ENCODE results near the gene MRPS2. TPM values are rescaled to one million over a fixed set of nuclear protein-coding genes. Genes with fewer than 3 reads are reported as not detected.

Gene MRPS2
- polyA plus RNA-seq, 1 experiment = 39.9 TPM

GRCh38 chr9:135485385-135485784 is 15.1 kb upstream of the MRPS2 start:
- CTCF ChIA-PET = no interaction called here
- no peaks in the 10 kb centered on the region for H3K27me3 ChIP-seq (ENCODE audit: control insufficient read depth, insufficient read depth, low read length)
- no peak for TF ChIP-seq CTCF (IDR thresholded peaks at IDR 0.05; ENCODE audit: low read depth, low read length)
- DNase-seq (ENCODE audit: low read depth, low spot score) = no peak
- POLR2A ChIA-PET = no interaction called here
- H3K9me3 ChIP-seq (ENCODE audit: control insufficient read depth, insufficient read depth, low read length) = no peaks in the 10 kb centered on the region
- no peak overlapping the region for H3K4me3 ChIP-seq (ENCODE audit: low read depth, low read length)
- H3K27ac ChIP-seq (ENCODE audit: low read depth, low read length) = no peak overlapping the region

- no peak for TF ChIP-seq CTCF (IDR thresholded peaks at IDR 0.05; ENCODE audit: low read depth, low read length)
- Histone ChIP-seq H3K27me3 (ENCODE audit: control insufficient read depth, insufficient read depth, low read length) (no peaks in the 10 kb centered on the region), H3K27ac (ENCODE audit: low read depth, low read length) (no peak overlapping the region), H3K9me3 (ENCODE audit: control insufficient read depth, insufficient read depth, low read length) (no peaks in the 10 kb centered on the region), H3K4me3 (ENCODE audit: low read depth, low read length) (no peak overlapping the region)
- no peak for DNase-seq (ENCODE audit: low read depth, low spot score)
- POLR2A ChIA-PET = no interaction called here
- CTCF ChIA-PET = no interaction called here
These were observed 14.7 kb upstream of the MRPS2 start for GRCh38 chr9:135485832-135486231.

GRCh38 chr9:135486267-135487065 is 14.0 kb upstream of the MRPS2 start:
- H3K4me3 ChIP-seq (ENCODE audit: low read depth, low read length) = no peak overlapping the region
- TF ChIP-seq CTCF (IDR thresholded peaks at IDR 0.05; ENCODE audit: low read depth, low read length) = no peak
- CTCF ChIA-PET = no interaction called here
- POLR2A ChIA-PET = no interaction called here
- H3K27me3 ChIP-seq (ENCODE audit: control insufficient read depth, insufficient read depth, low read length) = no peaks in the 10 kb centered on the region
- H3K9me3 ChIP-seq (ENCODE audit: control insufficient read depth, insufficient read depth, low read length) = no peaks in the 10 kb centered on the region
- DNase-seq (ENCODE audit: low read depth, low spot score) = no peak
- H3K27ac ChIP-seq (ENCODE audit: low read depth, low read length) = no peak overlapping the region

GRCh38 chr9:135487281-135488012 is 13.0 kb upstream of the MRPS2 start:
- H3K27ac ChIP-seq (ENCODE audit: low read depth, low read length) = no peak overlapping the region
- no peak for TF ChIP-seq CTCF (IDR thresholded peaks at IDR 0.05; ENCODE audit: low read depth, low read length)
- no peak overlapping the region for H3K4me3 ChIP-seq (ENCODE audit: low read depth, low read length)
- POLR2A ChIA-PET = interaction anchor here (0.6 kb wide), 1 partner anchor 8 kb away, joined by 4 read pairs; no protein-coding TSS in a partner anchor
- CTCF ChIA-PET = no interaction called here
- no peaks in the 10 kb centered on the region for H3K27me3 ChIP-seq (ENCODE audit: control insufficient read depth, insufficient read depth, low read length)
- H3K9me3 ChIP-seq (ENCODE audit: control insufficient read depth, insufficient read depth, low read length) = no peaks in the 10 kb centered on the region
- DNase-seq (ENCODE audit: low read depth, low spot score) = no peak

- DNase-seq (ENCODE audit: low read depth, low spot score) = no peak
- Histone ChIP-seq H3K27ac (ENCODE audit: low read depth, low read length) (no peak overlapping the region), H3K4me3 (ENCODE audit: low read depth, low read length) (no peak overlapping the region), H3K27me3 (ENCODE audit: control insufficient read depth, insufficient read depth, low read length) (no peaks in the 10 kb centered on the region), H3K9me3 (ENCODE audit: control insufficient read depth, insufficient read depth, low read length) (no peaks in the 10 kb centered on the region)
- POLR2A ChIA-PET = no interaction called here
- TF ChIP-seq CTCF (IDR thresholded peaks at IDR 0.05; ENCODE audit: low read depth, low read length) = no peak
- CTCF ChIA-PET = no interaction called here
These were observed 12.5 kb upstream of the MRPS2 start for GRCh38 chr9:135488013-135488330.
